Hippocampal formation (tissue), 2 donors: ENCODE measurements around the gene ZDHHC11B.
"Not testable (repeated sequence)": the region's sequence is repeated elsewhere in the genome, so short reads cannot be mapped to it uniquely, and the experiment has no call there.

Experiments used
- DNase-seq, 2 donors: peaks; one replicate each; lab custom pipeline; 2025; lab: John Stamatoyannopoulos, UW

The ZDHHC11B gene

DNA sequence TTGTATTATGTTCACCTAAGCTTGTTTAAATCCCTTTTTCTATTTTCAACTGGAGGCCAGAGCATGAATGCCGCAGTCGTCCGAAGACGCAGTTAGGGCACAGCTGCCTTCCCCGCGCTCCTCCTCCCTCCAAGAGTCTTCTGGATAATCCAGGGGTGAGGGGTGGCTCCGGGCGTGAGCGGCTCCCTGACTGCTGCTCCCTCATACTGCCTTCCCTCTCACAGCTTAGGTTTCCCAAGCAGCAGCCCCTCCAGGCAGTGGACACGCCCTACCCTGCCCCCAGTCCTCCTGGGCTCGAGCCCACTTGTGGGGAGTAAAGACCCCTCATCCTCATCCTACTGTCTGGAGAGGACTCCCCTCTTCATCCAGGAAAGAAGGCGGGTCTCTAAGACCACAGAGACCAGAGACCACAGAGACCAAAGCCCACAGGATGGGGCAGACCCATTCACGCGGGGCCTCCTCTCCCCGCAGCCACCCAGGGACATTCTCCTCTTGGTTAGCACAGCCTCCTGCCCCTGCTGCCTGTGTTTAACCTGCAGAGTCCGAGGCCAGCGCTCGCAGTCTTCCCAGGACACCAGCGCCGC is 31.9 kb downstream of the ZDHHC11B start:
- not testable (repeated sequence) for DNase-seq

DNA sequence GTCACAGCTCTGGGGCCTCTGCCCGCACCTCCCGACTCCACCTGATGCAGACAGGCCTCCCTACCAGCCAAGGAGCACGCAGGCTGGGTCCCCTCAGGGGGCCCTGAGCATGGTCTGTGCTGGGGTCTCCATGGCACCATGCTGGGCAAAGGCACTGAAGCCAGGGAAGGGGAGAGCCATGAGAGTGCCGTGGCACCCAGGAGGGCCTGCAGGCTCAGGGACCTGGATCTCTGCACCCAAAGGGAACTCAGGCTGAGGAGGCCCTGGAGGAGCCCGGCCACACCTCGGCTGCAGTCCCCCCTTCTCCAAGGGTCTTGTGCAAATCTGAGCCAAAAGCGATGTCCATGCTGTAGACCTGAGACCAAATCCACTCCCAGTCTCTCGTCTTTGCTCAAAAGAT is 32.5 kb downstream of the ZDHHC11B start:
- DNase-seq = not testable (repeated sequence)

DNA sequence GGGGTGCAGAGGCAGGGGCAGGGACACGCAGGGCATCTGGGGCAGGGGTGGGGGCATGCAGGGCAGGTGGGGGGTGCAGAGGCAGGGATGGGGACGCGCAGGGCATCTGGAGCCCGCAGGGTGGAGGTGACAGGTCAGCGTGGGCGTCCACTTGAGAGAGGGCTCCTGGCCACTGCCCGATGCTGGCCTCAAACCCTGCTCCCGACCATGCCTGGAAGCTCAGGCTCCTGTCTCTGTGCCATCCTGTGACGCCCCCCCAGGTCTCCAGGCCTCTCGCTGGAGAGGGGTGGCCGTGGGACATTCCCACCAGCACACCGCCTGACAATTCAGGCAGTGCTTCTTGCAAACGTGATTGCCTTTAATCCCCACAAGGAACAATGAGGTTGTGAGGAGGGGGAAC is 33.0 kb downstream of the ZDHHC11B start:
- no peak for DNase-seq

DNA sequence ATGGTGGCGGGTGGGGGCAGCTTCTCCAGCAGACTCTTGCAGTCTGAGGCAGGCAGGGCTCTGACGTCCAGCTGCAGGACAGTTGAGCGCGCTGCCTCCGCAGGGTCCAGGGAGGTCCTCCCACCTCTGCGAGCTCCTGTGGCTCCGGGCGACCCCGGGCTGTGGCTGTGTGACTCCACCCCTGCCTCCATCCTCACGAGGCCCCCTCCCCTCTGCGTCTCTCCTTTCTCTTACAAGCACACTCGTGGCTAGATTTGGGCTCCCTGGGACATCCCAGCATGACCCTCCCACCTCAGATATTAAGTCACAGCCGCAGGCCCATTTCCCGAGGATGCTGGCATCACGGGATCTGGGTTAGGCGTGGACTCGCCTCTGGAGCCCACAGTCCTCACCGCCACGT is 34.3 kb downstream of the ZDHHC11B start:
- DNase-seq = not testable (repeated sequence)

DNA sequence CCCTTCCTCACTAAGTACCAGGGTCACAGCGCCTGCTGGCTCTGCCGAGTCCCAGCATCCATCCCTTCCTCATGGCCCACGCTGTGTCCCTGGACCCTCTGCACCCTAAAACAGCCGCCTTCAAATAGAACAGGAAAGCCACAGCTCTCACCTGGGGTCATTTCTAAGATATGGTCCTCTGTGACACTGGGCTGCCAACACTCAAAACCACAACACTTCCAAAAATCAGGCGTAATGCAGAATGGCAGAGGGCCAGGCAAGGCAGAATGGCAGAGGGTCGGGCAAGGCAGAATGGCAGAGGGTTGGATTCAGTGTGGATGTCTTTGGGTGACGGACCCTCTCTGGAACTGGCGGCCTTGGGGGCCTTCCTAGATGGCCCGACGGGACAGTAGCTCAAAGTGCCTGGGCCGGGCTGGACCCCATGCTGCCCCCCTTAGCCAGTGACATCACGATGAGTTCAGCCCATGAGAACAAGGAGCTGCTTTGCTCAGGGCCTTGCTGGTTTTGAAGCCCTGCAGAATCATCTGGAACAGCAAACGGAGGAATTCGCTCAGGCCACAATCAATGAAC is 35.3 kb downstream of the ZDHHC11B start:
- no peak for DNase-seq

DNA sequence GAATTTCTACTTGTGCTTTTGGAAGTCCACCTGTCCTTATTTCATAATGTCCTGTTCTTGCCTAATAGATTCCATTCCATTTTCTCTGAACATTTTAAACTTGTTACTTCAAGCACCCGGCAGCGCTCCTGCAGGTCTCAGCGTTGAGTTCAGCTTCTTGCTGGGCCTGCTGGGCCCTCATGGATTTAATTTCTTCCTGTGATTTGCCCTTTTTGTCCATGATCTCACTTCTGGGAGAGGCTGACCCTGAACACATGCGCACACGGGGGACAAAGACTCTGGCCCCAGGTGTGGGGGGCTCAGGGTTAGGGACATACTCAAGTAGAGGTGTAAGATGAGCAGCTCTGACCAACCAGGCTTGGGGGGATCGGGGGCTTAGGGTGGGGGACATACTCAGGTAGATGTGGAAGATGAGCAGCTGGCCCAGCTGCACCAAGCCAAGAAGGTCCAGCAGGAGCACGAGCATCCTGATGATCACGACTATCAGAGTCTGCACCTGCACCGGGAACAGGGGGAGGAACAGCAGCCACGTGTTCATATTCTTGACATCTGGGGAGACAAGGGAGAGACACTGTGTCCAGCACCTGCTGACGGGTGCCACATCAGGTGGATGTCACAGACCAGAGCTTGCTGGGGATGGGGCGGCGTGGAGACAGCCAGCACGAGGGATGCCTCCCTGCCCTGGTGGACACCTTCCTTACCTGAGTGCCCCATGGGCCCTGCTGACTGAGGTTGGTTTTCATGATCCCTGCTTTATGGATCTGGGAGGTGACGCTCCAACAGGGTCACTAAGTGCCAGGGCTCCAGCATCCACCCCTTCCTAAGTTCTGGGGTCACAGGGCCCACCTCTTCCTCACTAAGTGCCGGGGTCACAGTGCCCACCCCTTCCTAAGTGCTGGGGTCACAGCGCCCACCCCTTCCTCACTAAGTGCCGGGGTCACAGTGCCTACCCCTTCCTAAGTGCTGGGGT is 36.2 kb downstream of the ZDHHC11B start:
- not testable (repeated sequence) for DNase-seq

DNA sequence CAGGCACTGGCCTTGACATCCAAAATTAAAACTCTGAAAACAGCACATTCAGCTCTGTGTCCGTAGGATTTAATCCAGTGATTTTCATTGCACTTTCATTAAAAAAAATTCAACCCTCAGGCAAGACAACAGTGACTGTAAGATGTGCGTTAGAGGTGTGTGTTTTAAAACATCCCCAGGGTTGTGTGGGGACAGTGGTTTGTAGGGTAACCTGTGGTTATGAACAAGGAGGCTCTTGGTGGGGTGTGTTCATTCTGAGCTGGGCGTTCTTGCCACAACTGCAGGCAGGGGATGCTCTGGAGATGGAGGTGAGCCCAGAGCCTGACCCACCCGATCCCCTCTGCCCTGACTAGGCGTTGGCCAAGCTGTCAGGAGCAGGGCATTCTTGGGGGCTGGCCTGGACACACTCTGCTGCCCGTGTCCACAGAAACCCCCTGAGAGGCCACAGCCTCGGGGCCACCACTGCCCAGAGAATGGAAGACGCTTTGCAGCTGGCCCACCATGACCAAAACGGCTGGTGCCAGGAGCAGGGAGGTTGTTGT is 37.2 kb downstream of the ZDHHC11B start:
- not testable (repeated sequence) for DNase-seq

DNA sequence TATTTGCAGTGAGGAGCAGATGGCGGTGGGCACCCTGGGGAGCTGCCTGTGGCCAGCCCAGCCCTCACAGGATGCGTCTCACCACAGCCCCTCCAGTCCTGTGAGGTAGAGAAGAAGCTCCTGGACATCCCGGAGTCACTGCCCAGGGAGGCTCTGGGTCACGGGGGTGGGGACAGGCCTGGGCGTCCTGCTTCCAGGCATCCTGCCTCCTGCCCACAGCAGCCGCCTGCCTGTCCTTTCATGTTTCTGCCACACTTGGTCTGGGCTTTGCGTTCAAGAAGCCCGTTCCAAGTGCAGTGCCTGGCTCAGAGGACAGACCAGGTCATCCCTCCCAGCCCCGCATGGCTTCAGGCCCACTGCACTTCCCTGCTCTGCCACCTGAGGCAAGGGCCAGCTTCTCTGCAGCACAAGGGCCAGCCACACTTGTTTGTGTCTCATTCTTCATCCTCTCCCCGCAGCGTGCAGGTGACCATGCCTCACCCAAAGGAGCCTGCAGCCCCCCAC is 38.2 kb downstream of the ZDHHC11B start:
- DNase-seq = no peak

DNA sequence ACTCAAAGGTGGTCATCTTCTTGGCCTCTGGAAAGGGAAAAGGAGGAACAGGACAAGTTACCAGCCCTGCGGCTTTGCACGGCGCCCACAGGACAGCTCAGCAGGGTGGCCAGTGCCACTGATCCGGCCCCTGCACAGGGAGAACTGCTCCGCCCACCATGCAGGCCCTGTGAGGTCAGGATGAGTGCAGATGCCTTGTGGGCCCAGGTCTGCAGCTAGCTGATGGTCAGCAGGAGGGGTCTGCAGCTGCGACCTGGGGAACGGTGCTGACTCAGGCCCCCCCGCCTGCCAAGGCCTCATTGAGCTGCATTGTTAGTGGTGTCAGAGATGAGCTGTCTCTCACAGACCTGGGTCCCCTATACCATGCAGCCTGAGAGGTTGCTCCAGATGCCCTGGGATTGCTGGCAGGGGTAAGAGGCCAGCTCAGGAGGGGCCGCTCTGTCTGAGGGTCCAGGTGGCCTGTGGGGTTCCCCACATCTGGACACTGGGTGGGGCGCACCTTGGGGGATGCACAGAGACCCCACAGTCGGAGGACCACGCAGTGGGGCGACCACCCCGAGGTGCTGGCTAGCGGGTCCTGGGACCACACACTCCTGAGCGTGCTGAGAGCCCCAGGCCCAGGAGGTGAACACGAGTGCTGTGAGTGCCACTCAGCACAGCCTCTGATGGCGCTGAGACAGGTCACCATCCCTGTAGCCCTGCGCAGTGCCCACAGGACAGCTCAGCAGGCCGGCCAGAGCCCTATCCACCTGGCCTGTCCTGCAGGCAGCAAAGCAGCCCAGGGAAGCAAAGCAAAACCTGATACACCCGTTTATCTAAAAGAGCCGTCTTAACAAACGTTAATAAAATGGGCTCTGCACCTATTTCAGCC is 39.0 kb downstream of the ZDHHC11B start:
- not testable (repeated sequence) for DNase-seq

DNA sequence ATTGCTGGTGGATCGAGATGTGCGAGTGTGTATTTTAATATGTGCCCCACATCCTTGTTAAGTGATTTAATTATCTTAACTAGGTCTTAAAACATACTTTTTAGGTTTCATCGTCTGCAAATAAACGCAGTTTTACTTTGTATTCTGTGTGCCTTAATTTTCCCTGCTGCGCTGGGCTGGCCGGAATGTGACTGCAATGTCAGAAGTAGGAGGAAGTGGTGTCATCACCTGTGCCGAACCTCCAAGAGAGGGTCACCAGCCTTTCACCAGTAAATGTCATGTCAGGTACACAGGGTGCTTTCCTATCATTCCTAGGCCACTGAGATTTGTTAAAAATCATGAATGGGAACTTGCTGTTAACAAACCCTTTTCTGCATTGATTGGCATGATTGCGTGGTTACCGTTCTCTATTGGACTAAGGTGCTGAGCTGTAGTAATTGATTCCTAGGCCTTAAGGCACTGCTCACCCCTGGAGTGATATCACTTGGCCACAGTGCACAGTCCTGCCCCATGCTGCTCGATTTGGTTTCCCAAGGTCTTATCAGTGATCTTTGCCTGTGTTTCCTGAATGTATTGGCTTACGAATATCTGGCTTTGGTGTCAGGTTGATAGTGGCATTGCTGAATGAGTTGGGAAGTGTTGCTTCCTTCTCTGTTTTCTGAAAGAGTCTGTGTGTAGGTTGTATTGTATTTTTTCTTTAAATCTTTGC is 40.7 kb downstream of the ZDHHC11B start:
- DNase-seq = not testable (repeated sequence)

DNA sequence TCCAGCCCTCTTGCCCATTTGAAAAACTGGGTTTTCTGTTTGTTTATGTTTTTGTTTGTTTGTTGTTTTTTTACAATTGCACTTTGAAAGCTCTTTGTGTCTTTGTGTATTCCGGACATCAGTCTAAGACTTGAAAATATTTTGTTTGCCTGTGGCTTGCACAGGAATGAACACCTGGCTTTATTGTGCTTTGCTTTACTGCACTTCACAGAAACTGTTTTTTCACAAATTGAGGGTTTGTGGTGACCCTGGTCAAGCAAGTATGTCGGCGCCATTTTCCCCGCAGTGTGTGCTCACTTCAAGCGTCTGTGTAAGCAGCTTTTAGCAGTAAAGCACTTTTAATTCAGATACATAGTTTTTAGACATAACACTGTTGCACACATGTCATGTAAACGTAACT is 42.3 kb downstream of the ZDHHC11B start:
- not testable (repeated sequence) for DNase-seq

DNA sequence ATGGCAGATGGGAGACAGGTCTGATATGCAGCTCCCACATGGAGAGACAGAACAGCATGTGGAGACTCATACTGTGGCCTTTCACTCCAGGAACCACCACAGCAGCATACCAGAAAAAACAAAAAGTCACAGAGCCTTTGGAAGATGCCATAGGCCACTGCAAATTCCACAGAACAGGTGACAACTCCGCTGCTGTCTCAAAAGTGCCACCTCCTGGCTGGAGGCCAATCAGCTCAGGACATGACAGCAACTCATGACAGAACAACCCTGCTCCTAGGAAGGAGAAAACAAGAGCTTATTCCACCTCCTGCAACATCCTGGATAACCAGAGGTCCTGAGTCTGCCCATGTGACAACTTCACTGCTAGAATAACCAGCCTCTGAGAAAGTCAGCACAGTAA is 50.4 kb downstream of the ZDHHC11B start:
- DNase-seq = not testable (repeated sequence)

DNA sequence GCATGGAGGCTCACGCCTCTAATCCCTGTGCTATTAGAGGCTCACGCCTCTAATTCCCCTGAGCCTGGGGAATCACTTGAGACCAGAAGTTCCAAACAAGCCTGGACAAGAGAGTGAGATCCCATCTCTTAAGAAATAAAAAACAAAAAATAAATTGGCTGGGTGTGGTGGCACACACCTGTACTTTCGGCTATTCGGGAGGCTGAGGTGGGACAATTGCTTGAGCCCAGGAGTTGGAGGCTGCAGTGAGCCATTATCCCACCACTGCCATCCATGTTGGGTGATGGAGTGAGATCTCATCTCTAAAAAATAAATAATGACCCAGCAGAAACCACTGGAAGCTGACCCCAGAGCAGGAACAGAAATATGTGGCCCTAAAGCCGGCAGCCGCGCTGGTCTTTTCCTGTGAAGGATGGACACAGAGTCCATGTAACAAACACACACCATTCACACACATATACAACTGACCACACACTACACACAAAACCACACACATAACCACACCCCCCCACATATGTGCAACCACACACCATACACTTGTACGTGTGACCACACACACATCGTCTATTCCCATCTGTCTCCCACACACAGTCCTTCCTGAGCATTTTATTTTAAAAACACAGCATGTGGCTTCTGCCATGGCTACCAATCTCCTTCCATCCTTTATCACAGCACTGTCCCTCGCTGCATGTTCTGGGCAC is 51.6 kb downstream of the ZDHHC11B start:
- not testable (repeated sequence) for DNase-seq

DNA sequence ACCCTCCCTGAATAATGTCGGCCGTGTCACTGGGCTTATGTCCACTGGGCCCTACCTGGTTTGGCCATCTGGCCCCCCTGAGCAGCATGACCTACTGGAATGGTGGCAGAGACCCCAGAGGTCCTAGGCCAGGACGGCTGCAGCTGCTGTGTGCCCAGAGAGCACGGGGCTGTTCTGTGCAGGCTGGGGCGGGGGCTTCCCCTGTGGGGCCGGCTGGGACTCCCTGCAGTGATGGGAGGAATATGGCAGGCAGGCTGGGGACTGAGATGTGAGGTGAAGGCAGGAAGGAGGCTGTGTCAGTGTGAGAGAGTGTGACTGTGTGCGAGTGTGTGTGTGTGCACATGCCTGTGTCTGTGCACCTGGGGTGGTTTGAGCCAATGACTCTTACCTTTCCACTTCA is 55.3 kb downstream of the ZDHHC11B start:
- not testable (repeated sequence) for DNase-seq

DNA sequence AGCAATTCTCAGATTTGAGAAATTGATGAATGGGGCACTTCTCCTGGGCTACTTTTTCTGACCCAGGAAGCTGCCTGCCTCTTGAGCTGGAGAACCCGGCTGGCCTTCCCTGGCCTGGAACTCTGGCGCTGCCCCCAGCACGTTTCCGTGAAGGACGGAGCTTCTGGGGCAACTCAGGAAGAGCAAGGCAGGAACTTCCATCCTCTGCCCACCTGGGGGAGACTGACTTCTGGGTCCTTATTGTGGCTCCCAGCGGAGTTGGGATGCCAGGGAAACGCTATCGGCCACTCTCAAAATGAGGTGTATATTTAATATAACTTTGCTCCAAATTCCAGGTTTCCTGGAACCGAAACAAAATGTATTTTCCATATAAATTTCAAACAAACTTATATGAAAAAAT is 57.4 kb downstream of the ZDHHC11B start:
- not testable (repeated sequence) for DNase-seq

DNA sequence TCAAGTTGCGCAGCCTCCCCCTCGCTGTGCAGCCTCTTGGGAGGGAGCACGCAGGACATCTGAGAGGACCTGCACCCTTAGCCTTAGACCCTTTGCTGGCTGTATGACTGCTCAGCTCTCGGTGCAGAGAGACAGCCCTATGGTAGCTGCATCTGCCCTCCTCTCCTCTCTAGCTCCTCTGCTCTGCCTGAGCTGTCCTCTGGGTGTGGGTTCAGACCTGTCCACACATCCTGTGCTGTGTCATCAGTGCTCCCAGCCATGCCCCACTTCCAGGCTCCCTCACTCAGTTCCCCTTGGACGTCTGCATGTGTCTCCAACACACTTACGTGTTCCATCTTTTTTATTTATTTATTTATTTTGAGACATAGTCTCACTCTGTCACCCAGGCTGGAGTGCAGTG is 60.7 kb downstream of the ZDHHC11B start:
- not testable (repeated sequence) for DNase-seq

DNA sequence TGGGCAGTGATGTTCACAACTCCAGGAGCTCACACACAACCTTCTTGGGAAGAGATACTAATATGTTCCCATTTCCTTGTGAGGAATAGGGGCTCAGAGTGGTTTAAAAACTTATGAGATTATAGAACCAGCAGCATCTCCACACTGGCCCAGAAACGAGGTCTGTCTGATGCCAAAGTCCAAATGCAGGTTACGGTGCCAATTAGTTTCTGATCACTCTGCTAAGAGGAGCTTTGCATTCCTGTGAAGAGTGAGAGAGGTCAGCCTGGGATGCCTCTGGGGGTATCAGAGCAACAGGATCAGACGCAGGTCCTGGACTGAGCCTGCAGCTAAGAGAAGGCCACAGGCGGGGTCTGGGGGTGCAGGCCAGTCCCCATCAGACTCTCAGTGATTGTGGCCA is 61.2 kb downstream of the ZDHHC11B start:
- not testable (repeated sequence) for DNase-seq

DNA sequence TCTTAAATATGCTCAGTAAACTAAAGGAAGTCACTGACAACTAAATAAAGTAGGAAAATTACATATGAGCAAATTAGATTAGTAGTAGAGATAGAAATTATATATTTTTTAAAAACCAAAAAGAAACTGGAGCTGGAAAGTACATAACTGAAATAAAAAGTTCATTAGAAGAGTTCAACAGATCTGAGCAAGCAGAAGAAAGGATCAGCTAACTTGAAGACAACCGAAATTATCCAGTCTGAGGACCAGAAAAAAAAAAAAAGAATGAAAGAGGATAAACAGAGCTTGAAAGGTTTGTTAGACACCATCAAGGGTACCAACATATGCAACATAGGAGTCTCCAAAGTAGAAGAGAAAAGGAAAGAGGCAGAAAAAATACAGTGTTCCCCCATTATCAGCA is 65.2 kb downstream of the ZDHHC11B start:
- not testable (repeated sequence) for DNase-seq

DNA sequence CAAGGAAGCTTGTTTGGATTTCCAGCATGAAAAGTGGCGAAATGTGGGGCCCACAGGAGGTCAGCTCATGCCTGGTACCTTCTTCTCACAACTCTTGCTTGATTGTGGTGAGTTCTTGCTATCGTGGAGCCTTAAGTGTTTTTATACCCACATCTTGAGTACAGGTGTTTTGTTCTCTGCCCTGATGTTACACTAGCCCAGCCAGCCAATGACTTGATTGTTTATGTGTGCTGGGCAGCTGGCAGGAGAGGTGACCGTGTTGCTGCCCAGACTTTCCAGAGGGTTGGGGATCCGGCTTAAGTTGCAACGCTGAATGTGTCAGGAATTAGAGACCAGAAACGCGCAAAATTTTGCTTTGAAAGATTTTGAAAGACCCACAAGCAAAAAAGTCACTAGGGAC is 67.4 kb downstream of the ZDHHC11B start:
- DNase-seq = no peak

DNA sequence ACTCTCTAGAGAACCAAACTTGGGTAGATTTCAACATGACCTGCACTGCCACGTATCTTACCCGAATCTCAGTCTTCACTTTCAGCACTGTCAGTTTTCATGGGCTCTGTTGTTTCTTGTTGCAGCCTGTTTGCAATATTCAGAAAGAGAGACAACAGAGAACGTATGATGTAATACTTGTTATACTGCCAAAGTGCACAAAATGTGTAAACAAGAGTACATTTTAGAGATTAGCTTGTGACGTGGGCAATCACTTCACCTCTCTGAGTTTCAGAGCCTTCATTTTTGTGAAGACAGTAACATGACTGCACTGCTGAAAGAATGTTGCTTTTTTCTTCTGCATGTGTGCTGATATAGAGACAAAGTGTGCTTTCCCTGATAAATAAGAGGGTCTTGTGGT is 67.8 kb downstream of the ZDHHC11B start:
- peak in 1 of 2 donors; percentile 42 for DNase-seq
